Measurements from ENCODE around the gene RPEL1.
"Not testable (repeated sequence)": the region's sequence is repeated elsewhere in the genome, so short reads cannot be mapped to it uniquely, and the experiment has no call there.

DNA sequence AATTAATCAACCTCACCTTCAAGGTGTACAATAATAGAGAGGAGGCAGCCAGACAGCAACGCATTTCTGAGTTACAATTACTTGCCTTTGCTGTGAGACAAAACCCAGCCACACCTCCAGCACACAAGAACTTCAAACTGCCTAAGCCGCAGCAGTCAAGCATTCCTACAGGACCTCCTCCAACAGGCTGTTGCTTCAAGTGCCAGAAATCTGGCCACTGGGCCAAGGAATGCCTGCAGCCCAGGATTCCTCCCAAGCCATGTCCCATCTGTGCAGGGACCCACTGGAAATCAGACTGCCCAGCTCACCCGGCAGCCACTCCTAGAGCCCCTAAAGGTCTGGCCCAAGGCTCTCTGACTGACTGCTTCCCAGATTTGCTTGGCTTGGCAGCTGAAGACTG lies 38.0 kb upstream of the RPEL1 start:
- TF ChIP-seq CTCF, POLR2A (IDR thresholded peaks at IDR 0.05): not testable (repeated sequence)

All from uterus (tissue), 2 donors.